Sciatic nerve (tissue), 2 donors: ENCODE measurements around the gene GRIN2A. TPM values are rescaled to one million over a fixed set of nuclear protein-coding genes. Genes with fewer than 3 reads are reported as not detected.

Source experiments
- ATAC-seq: fragments of 200-7000 bp; cut with Tn5 transposase; one replicate; pipeline ENCODE4 v1.9.1; 2020; ENCODE audit warnings: mild to moderate bottlenecking, moderate library complexity
- DNase-seq: peaks from one replicate; pipeline ENCODE4 v3.0.0-alpha.2; 2020; ENCODE audit warnings: low spot score
- intact Hi-C: fragments of 100-400 bp; cut with DNase I; formaldehyde crosslinking; loops from one replicate; pipeline ENCODE4 v1.14.2; 2022
- total RNA-seq: library from RNA; stranded (reverse); fragmentation: NEBNext Ultra II Directional; extraction: Animal tissue kit (Norgen Biotek cat#: 25700); gene quantifications from one replicate; pipeline ENCODE4 v1.2.1, GENCODE V29; 2021
- donor health status: DM: no; HTN: no; CAD: no.
- donor health status: DM: no; HTN: no; CAD: no.

GRIN2A gene
- total RNA-seq, 1 donor from 2014 or later, result 0.89 TPM

DNA sequence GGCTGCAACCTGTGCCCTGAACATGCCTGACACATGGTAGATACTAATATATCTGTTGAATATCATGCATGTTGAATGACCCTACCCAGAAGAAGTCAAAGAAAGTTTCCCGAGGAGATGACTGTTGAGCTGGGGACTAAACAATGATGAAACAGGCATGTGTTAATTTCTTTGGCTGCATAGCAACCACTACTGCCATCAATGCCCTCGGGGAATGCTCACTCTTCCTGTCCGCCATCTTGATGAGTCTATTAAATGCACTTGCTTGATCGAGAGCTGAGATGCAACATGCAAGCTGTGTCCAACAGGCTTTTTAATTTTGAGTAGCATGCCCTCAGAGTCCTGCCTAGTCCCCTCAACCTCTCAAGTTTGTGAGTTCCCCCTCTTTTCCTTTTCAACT is 31.3 kb downstream of the GRIN2A start:
- ATAC-seq (no peak), DNase-seq (no peak)
- intact Hi-C loops, result no loop called here

DNA sequence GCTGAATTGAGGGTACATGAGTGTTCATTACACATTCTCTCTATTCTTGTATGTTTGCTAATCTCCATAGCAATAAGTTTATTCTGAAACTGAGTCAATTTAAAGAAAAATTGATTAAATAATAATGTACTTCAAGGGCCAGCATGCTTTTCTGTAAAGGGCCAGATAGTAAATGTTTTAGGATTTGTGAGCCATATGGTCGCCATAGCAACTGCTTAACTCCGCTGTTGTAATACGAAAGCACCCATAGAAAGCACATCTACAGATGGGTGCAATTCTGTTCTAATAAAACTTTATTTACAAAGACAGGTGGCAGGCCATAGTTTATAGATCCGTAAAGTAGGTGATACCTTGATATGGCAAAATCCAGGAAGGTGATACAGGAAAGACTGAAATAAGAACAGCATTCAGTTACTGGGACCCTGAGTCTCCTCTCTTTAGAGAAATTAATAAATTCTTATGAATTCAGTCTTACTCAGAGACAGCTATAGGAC is 36.6 kb downstream of the GRIN2A start:
- no peak for ATAC-seq
- DNase-seq, result no peak
- intact Hi-C loops, result no loop called here

DNA sequence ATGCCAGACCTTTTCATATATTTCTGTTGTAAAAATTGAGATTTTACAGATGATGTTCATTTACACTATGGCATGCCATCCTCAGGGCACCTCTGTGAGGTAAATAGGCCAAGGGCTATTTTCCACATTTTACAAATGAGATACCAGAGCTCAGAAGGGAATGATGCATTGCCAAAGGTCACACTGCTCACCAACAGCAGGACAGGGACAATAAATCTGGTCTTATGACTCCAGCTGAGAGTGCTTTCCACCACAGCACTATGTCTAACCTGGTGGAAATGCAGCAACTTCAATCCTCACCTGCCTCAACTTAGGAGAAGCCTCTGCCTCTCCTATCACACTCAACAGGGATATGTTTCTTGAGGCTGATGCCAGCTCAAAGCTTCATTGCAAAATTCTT is 40.6 kb downstream of the GRIN2A start:
- DNase-seq, result no peak

GRCh38 chr16:10138881-10139280 is 43.3 kb downstream of the GRIN2A start:
- no peak for ATAC-seq
- intact Hi-C loops, result no loop called here
- DNase-seq, result no peak

More for the DNA sequence above, 40.6 kb downstream of the GRIN2A start:
- intact Hi-C loops, result no loop called here
- ATAC-seq, result no peak

GRCh38 chr16:10137341-10137740 is 44.9 kb downstream of the GRIN2A start:
- DNase-seq, result no peak
- no peak for ATAC-seq
- intact Hi-C loops, result no loop called here

DNA sequence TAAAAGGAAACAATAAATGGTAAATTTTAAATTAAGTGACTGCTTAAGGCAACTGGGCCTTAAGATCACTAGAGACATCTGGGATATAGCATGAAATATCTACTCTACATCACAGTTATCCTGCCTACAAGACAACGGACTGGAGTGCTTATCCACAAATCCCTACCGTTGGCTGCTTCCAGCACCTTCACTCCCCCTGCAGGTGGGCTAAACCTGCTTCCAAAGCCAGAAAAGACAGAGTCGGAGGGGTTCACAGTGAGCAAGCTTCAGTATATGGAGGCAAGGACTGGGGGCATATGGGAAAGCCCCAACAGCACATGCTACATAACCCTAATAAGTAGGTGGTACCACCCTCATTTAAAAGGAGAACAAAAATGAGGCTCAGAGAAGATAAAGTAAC is 45.3 kb downstream of the GRIN2A start:
- ATAC-seq (no peak), DNase-seq (no peak)
- intact Hi-C loops, result no loop called here

- ATAC-seq (no peak), DNase-seq (no peak)
- intact Hi-C loops, result no loop called here
Measured at GRCh38 chr16:10130538-10130937, 51.7 kb downstream of the GRIN2A start.

DNA sequence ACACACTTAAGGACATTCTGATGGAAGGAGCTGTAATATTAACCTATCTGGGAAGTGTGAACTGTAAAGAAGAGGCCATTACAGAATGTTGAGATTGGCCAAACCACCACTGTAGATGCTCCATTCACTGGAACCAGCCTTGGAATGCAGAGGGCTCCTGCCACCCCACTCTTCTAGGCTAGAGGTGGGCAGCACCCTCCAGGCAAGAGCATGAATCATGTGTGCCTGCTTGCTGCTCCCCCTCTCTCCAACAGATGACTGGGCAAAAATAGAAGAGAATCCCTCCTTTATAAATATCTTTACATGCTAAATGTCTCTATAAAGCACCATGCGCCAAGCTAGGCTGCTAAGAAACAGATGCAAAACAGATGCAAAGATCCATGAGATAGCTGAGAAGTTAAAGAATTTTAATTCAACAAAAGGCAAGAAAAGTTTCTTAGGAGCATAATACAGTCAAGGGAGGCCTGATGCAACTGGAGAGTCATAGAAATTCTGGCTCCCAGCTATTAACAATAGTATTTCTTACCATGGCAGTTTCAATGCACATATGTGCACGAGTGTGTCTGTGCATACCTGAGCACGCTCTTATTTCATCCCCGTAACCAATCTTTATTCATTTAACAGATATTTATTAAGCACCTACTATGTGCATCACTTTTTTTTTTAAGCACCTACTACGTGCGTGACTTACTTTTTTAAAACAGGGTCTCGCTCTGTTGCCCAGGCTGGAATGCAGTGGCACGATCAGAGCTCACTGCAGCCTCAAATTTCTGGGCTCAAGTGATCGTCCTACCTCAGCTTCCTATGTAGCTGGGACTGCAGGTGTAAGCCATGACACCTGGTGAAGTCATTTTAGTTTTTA is 53.6 kb downstream of the GRIN2A start:
- ATAC-seq, result no peak
- intact Hi-C loops, result no loop called here

DNA sequence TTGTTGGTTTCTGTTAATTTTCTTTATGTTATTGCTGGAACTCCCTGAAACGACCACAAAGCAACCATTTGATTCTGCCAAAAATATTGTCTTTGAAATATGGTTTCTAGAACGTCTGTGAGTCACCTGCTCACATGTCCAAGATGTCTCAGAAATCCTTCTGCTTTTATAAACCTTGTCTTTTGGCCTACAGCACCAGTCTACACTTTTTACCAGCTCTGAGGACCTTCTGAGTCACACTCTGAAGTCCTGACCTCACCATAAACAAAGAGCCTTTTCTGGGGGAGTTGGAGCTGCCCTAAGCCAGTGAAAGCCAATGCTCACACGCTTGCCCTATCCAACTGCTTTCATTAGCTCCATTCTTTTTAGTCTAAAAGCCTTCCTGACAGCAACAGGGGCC is 55.5 kb downstream of the GRIN2A start:
- no peak for ATAC-seq
- DNase-seq, result no peak
- intact Hi-C loops, result no loop called here

More for the DNA sequence above, 53.6 kb downstream of the GRIN2A start:
- DNase-seq, result no peak

GRCh38 chr16:10123141-10123540 is 59.1 kb downstream of the GRIN2A start:
- intact Hi-C loops, result no loop called here
- DNase-seq (no peak), ATAC-seq (no peak)

DNA sequence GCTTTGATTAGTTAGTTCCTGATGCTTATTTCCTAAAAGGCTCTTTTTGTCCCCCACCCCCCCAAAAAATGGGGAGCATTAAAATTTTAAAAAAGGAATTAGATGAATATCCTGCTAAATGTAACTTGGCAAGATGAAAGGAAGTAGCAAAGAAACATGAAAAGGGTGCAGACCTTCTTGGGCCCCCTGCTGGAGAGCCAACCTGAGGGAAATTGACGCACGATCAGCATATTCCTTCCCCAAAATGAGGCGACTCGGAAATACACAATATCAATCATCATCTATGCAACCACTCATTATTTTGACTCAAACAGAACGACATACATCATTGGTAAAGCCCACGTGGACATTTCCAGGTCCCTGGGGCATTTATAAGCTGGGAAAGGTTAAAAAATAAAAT is 59.7 kb downstream of the GRIN2A start:
- ATAC-seq (no peak), DNase-seq (no peak)
- intact Hi-C loops, result no loop called here

DNA sequence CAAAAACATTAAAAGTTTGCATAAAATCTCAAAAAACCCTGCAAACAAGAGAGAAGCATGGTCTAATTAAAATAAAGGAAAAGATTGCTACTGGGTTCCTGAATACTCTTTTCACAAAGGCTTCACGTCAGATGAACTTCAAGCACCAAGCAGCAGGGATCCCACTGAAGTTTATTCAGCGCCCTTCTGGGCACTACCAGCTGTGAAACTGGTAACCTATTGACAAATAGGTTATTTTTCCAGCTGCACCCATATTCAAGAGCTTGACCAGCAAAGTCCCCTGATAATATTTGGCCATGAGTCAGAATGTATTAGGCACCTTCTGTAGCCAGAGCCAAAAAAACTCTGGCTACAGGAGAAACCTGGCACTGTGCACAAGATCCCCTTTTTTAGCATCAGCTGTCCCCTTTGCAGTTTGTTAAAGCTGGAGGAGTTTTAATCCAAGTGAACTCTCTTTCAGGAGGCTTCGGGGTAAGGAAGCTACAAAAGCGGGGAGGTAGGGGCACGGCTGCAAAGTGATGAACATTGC is 60.3 kb downstream of the GRIN2A start:
- intact Hi-C loops, result no loop called here
- ATAC-seq (no peak), DNase-seq (no peak)

GRCh38 chr16:10121491-10121890 is 60.7 kb downstream of the GRIN2A start:
- ATAC-seq (no peak), DNase-seq (no peak)
- intact Hi-C loops, result no loop called here

GRCh38 chr16:10120953-10121352 is 61.3 kb downstream of the GRIN2A start:
- DNase-seq (no peak), ATAC-seq (no peak)
- intact Hi-C loops, result no loop called here

DNA sequence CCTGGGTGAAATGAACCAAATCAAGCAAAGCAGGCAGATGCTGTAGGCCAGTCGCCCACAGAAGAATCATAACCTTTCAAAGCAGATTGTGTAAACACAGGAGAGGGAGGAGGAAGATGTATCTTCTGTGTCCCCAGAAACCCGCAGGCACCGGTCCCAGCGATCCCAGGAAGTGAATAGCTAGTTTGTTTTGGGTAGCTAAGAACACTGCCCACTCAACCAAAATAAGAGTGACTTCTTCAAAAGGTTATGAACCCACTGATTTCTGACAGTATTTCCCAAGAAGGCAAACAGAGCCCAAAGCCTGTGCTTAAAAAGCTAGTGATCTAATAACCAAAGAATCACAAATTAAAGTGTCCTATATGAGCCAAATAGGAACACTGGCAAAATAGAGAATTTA is 67.8 kb downstream of the GRIN2A start:
- intact Hi-C loops, result loop anchor here (10.0 kb wide), 1 partner anchor 60 kb away; no protein-coding TSS in a partner anchor
- no peak for ATAC-seq

GRCh38 chr16:10113248-10113647 is 69.0 kb downstream of the GRIN2A start:
- ATAC-seq, result no peak
- intact Hi-C loops, result loop anchor here (10.0 kb wide), 1 partner anchor 58 kb away; no protein-coding TSS in a partner anchor
- DNase-seq, result no peak

More for the DNA sequence above, 67.8 kb downstream of the GRIN2A start:
- DNase-seq, result no peak

- intact Hi-C loops, result loop anchor here (10.0 kb wide), 1 partner anchor 57 kb away; no protein-coding TSS in a partner anchor
- no peak for DNase-seq
Measured at GRCh38 chr16:10112021-10112420, 70.2 kb downstream of the GRIN2A start.

DNA sequence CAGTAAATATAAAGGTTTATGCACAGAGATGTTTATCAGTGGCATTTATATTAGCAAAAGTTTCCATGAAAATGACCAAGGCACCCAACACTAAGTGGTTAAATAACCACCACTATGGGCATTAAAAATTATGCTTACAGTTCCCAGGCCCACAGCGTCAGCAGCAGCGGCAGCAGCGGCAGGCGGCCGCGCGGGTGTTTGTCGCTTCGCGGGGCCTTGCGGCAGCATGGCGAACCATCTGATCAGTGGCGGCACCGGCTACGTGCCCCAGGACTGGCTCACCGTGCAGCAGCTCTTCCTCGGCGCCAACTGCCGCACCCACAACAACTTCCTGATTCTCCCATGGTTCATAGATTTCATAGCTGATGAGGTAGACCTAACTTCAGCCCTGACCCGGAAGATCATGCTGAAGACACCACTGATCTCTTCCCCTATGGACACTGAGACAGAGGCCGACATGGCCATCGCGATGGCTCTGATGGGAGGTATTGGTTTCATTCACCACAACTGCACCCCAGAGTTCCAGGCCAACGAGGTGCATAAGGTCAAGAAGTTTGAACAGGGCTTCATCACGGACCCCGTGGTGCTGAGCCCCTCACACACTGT is 71.0 kb downstream of the GRIN2A start:
- intact Hi-C loops, result loop anchor here (10.0 kb wide), 1 partner anchor 56 kb away; no protein-coding TSS in a partner anchor
- DNase-seq, result no peak
- ATAC-seq, result no peak

More at GRCh38 chr16:10112021-10112420, 70.2 kb downstream of the GRIN2A start:
- ATAC-seq, result no peak

DNA sequence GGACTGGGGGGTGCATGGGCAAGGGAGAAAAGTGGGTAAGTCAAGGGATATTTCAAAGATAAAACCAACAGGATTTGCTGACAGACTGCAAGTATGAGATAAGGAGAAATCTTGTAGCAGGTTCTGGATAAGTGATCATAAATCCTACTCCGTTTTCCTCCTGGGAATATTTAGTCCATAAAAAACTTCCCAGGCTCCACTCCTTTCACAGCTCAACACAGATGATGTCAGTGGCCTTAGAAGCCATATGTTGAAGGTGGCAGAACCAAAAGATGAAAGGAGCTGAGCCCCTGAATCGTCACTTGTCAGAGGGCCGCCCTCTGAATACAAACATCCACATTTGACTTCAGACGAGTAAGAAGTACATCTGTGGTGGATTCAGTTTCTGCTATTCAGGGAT is 71.7 kb downstream of the GRIN2A start:
- intact Hi-C loops, result loop anchor here (10.0 kb wide), 1 partner anchor 56 kb away; no protein-coding TSS in a partner anchor
- DNase-seq (no peak), ATAC-seq (no peak)

GRCh38 chr16:10107081-10107480 is 75.1 kb downstream of the GRIN2A start:
- DNase-seq (no peak), ATAC-seq (no peak)
- intact Hi-C loops, result no loop called here
